SIG-M5 (cell line): ENCODE data around the gene BICC1.

ENCODE experiments used
- DNase-seq: peaks from one replicate; lab custom pipeline; 2025; lab: John Stamatoyannopoulos, UW

BICC1 gene

DNA sequence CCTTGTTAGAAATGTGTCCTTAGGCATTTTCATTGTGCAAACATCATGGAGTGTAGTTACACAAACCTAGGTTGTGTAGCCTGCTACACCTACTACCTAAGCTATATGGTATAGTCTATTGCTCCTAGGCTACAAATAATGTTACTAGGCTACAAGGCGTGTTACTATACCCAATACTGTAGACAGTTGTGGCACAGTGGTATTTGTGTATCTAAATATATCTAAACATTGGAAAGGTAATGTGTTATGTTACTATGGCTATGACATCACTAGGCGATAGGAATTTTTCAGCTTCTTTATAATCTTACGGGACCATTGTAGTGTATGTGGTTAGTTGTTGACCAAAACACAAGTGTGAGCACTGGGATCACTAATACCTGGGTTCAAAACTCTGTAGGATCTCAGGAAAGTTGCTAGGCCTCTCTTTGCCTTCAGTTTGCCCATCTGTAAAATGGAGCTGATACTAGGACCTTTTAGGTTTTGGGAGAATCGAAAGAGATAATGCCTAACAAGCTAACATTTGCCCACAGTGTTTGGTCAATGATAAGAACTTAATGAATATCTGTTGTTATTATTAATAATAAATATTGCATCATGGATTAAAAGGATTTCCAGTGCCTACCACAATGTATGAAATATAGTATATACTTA, 2.7 kb downstream of the BICC1 start:
- DNase-seq = no peak

DNA sequence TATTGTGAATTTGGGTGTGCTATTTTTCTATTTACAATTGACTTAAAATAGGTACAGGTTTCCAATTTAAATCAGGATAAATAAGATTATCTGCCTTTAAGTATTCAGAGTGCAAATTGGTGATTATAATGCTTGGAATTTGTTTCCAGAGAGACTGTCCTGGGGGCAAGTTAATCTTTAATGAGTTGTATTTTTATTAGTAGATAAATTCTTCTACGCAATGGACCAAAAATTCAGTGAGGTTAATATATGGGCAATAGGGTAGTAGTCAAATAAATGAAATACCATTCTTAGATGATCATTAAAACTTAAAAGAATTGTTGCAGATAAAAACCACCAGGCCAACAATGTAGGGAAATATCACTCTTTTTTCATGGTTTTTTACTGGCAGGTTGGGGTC, 3.4 kb downstream of the BICC1 start:
- DNase-seq = no peak

DNA sequence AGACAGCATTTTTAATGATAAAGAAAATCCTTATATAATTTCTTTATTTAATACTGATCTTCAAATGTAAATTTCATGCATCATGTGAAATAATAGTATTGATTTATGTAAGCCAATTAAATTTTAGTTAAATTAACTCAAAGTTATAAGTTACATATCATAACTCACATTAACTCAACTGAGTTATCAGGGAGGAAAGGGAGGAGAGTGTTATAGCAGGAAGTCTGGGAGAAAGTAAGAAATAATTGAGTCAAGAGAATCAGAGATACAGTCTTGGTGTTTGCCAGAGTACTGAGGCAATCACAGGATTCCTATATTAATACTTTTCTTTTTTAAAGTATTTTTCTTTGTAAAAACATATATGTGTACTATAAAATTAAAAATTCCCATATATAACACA, 4.0 kb downstream of the BICC1 start:
- DNase-seq = no peak

DNA sequence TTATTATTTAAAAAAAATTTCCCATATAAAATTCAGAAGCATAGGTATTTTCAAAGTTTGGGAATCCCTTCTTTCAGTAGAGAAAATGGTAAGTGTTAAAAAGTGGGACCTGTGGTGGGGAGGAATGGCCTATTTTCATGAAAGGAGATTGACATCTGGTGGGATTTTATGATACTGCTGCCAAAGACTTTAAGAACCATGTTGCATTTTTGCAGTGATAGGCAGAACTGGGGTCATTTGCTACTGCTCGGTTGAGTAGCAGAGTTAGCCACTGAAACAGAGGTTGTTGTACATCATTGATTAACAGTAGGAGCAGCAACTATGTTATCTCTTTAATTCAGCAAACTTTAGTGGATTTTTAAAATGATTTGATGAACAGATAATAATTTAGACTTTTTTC, 4.4 kb downstream of the BICC1 start:
- DNase-seq = no peak

DNA sequence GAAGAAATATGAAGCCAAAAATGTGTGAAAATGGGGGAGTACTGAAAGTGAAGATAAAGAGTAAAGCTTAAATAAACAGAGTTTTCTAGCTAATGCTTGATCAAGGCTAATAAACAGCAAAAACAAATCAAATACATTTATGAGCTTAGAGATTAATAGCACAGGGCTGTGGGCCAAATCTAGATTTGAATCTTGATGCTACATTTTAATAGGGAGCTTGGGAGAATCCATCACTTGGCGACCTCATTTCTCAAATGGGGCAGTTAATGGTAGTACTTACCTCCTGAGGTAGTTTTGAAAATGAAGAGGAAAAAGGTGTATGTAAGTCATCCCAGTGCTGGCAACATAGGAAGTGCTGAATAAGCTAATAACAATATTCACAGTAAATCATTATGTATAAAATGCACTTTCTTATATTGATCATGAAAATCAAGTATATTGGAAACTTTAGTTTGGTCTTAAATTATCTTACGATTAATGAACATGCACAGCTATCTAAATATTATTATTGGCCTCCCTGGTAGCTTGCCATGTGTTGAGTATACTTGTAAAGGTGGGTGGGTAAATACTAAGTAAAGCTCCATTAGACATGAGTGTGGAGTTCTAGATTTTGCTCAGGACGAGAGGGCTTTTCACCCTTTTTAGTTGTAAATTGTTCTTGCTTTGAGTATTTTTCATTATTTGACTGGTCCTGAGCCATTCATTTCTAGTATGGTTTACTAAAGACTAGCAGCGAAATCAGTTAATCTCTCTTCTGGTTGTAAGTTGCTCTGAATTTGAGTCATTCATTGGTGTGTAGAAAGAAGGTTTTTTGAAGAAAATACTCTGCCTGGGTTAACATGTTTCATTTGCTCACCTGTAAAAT, 5.1 kb downstream of the BICC1 start:
- DNase-seq = no peak

DNA sequence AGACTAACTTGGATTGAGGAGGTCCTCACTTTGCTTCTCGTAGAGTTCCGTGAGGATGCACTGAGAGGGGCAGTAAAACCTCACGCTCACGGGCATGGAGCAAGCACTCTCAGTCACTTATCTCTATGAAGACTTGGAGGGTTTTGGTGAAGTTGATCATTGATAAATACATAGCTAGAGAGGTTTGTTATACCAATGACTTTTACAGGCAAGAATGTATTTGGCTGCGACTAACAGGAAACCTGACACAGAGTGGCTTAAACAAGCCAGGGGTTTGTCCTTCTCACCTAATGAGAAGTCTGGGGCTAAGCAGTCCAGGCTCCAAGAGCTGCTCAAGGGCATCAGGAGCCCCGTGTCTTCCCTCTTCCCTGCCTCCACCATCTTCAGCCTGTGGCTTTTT, 6.1 kb downstream of the BICC1 start:
- no peak for DNase-seq

DNA sequence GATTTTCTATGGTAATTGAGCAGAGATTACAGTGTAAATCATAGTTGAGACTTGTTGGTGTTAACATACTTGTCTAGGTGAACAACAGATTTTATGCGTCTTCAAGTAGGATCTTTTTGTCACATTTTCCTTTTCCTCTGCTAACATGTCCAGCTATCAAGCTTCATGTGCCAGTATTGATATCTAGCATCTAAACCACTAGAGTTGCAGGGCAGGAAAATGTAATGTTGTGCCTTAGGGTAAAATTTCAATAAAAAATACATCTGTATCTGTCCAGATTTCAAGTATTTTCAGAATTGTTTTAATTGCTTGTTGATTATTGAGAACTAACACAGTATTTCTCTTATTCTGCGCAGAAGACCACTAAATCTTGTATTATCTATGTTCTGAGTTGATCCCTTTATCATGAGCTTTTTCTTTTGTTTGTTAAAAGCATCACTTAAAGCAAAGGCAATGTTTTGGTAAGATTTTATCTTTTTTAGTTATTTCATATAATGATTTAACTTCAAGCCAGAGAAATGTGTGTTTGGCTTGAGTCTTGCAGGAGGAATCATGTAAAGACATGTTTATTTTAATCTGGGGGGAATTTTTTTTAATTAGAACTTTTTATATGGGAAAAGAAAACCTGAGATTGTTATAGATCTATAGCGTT, 16.5 kb downstream of the BICC1 start:
- DNase-seq = no peak

DNA sequence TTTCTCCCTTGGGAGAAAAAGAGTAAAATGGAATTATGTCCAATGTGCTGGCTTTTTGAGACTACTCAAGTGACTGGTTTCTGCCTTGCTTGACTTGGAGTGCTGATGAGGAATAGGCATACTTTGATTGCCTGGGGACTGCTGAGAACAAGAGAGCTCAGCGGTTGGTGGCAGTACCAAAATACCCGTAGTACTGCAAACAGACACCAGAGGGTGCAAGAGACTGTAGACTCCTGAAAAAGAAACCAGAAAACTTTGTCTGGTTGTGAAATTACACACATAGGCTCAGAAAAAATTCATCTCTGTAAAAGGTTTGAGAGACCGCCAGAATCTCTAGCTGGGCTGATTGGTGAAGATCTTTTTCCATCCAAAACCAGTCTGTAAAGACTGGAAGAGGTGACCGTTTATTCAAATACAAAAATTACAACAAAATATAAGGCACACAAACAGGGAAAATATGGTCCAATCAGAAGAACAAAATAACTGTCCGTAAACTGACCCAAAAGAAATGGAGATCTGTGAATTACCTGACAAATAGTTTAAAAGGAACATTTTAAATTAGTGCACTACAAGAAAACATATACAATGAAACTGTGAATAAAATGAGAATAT, 18.5 kb downstream of the BICC1 start:
- DNase-seq = no peak

DNA sequence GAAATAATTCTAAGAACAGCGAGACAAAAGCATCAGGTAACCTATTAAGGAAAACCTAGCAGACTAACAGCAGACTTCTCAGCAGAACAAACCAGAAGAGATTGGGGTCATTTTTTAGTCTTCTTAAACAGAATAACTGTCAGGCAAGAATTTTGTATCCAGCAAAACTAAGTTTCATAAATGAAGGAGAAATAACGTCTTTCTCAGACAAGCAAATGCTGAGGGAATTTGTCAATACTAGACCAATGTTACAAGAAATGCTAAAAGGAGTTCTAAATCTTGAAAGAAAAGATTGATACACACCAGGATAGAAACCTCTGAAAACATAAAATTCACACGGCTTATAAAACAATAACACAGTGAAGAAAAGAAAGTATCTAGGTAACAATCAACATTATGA, 22.6 kb downstream of the BICC1 start:
- no peak for DNase-seq

DNA sequence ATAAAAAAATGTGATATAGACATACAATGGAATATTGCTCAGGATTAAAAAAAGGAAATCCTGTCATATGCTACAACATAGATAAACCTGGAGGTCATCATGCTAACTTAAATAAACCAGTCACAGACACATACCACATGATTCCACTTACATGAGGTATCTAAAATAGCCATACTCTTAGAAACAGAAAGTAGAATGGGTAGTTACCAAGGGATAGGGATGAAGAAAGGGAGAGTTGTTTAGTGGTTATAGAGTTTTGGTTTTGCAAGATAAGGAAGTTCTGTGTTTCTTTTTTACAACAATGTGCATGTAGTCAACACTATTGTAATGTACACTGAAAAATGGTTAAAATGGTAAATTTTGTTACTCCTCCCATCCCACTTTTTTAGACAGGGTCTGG, 30.5 kb downstream of the BICC1 start:
- DNase-seq = no peak

DNA sequence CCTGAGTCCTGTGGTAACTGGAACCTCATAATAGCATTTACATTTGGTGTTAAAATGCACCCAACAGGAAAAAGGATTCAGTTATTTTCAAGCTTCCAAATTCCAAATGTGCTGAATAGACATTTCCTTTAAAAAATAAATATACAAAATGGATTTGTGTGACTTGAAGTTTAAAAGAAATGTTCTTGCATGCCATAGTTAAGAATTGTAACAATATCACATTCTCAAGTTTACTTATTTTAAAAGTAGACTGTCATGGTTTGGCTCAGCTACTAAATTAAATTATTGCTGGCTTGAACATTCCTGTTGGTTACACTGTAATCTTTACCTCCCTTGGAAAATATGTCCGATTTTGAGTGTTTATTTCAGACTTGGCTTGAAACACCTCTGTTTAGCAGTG, 31.5 kb downstream of the BICC1 start:
- no peak for DNase-seq

DNA sequence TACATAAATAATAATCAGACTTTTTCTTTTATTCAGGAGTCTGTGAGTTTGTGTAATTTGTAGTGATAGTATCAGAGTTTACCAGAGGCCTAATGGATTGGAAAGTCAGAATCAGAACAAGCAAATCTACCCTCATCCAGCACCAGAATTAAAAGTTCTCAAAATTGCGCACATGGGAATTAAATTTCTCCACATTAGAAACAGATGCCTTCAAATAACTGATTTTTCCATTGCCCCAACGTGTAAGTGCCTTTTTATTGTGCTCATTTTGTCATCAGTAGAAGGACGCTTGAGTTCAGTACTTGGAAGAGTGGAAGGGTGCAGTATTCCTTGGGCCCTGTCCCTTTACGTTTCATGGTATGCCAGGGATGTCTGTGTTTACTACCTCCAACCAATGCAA, 32.8 kb downstream of the BICC1 start:
- no peak for DNase-seq

DNA sequence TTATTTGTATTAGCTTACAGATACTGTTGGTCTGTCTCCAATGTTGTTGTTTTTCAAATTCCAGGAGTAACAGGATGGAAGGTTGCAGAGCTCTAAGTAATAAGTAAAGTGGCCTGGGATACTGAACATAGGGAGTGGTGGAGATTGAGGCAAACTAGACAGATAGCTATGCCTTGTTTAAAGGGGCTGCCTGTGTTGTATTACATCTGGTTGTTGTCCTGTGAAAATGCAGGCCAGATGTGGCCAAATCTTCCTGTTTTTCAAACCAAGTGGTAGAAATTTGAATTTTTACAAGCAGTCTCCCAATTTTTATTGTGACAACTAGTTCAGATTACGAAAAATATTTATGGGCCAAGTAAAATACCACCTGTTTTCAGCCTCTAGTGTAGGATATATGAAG, 33.5 kb downstream of the BICC1 start:
- no peak for DNase-seq

DNA sequence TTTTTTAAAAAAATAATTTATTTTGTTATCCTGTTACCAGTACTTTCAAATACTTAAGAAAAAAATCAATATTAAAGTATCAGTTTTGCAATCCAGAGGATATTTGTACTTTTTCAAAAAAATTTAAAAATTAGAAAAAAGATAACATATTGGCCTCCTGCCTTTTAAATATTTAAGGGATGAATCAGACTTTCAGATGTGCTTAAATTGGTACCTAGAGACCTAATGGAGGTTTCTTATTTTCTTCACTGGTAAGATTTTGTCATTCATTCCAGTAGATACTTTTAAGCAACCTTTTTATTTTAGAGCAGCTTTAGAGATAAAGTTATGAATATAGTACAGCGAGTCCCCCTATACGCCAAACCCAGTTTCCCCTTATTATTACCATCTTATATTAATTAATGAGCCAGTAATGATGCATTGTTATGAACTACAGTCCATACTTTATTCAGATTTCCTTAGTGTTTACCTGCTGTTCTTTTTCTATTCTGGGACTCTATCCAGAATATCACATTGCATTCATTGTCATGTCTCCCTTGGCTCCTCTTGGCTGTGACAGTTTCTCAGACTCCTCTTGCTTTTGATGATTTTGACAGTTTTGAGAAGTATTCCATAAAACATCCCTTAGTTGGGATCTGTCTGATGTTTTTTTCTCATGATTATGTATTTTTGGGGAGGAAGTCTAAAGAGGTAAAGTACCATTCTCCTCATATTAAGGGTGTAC, 34.2 kb downstream of the BICC1 start:
- no peak for DNase-seq

DNA sequence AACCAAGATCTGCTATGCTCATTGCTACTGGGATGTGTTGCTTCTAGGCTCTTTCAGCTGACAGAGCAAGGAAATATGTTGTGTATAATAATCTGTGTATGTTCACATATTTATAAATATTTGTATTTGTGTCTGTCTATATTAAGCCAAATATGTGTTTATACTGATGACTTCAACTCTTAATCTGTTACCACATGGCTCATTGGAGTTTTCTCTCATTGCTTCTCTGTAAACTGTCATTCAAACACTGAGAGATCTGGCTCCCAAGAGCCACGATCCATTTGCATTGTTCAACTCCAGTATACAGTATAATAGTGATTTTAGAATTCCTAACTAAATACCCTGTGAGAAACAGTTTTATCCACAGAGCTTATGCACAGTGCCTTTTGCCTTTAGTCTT, 35.3 kb downstream of the BICC1 start:
- DNase-seq = no peak

DNA sequence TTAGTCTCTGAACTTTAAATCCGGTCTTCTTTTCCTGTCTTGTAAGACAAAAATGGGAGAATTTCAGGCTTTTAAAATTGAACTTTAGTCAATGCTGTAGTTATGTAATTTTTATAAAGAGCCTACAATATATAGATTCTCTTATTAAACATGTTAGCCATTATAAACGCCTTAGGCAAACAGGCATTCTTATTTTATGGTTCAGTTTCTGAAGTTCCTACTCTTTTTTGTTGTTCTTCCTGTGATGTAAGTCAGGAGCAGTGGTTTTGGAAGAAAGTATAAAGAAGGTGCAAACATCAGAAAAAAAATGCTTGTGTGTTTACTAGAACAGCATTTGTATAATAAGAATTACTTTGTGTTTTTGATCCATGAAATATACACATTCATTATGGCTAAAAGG, 41.6 kb downstream of the BICC1 start:
- no peak for DNase-seq

DNA sequence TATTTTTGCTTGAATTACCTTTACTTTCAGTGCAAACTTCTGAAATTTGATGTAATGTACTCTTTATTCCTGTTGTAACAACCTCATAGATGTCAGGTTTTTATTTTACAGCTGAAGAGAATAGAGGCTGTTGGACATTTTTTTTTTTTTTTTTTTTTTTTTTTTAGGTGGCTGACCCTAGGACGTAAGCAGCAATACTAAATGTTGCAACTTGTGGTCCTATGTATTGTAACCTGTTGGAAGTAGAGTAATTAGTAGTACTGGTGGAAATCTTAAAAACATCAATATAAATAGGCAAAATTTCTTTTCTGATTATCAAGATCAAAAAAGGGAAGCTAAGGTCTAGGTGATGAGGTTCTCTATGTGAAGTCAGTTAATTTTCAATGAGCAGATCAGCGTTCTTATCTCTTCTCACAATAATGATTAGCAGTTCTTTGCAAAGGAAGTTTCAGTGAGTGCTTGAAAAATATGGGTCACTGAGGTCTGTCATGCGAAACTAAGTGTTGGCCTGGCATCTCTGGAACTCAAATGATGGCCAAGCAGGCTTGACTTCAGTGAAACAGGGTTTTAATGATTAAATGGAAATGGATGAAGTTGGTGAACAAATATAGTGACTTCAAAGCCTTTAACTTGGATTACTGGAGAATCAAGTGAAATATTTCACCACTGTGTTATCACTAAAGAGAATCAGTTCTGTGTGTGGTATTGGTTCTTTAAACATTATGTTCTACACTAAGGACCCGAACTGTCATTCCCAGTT, 42.7 kb downstream of the BICC1 start:
- no peak for DNase-seq

DNA sequence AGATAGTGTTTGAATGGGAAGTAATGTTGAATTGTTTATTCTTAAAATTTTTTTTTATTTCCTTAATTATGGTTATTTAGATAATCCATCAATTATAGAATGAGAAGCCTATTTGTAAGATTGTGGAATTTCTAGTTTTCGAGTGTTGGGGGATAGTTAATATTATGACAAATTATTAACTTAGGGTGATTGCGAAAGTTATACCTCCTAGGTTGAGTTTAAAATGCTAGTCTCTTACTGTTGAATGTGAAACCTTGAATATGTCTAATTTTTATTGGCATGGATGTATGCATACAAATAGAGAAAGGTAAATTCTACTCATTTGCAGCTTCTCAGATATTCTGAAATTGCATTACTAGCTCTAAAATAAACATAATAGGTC, 43.2 kb downstream of the BICC1 start:
- DNase-seq = no peak

DNA sequence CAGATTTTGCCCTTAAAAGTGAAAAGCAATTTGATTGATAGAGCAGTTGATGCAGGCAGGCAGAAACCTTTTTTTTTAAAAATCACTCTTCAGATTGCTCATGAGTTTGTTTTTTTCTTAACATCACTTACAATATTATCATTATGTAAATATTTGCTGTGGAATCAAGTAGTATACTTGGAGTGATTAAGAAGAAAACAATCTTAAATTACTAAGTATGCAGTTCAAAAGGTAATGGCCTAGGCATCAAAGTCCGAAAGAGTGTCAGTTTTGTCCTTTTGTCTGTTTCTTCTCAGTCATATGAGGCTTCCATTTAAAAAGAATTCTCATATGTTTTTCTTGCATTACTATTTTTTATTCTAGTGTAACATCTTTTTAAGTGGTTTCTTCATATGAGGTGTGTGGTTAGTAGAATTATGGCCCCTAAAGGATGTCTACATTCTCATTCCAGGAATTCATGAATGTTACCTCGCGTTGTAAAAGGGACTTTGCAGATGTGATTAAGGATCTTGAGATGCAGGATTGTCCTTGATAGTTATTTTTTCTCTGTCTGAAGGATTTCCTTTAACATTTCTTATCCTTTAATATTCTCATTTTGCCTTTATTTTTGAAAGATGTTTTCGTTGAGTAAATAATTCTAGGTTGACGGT, 44.0 kb downstream of the BICC1 start:
- DNase-seq = no peak

DNA sequence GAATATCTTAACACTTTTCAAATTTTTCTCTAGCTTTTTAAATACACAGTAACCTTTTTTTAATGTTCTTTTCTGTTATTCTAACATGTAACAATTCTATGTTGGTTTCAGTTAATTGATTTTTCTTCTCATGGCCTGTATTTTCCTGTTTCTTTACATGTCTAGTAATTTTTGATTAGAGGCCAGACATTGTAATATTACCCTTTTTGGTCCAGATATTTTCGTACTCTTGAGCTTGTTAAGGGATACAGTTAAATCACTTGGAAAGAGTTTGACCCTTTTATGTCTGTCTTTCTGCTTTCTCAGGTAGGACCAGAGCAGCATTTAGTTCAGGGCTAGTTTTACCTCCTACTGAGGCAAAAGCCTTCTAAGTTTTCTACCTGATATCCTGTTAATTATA, 45.0 kb downstream of the BICC1 start:
- DNase-seq = no peak

DNA sequence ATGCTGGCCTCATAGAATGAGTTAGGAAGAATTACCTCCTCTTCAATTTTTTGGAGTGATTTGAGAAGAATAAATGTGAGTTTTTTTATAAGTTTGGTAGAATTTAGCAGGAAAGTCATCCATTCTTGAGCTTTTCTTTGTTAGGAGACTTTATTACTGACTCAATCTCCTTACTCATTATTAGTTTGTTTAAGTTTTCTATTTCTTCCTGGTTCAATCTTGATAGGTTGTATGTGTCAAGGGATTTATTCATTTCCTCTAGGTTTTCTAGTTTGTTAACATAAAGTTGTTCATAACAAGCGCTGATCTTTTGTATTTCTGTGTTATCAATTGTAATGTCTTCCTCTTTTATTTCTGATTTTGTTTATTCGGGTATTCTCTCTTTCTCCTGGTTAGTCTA, 47.4 kb downstream of the BICC1 start:
- DNase-seq = no peak
